GM18508 (cell line): ENCODE measurements around the gene ABCD4.
A peak's percentile ranks its signal among the peaks of the same experiment; 100 is the strongest.
"Not testable (repeated sequence)": the region's sequence is repeated elsewhere in the genome, so short reads cannot be mapped to it uniquely, and the experiment has no call there.

ENCODE experiments used
- ATAC-seq: cut with Tn5 transposase; IDR thresholded peaks from one replicate; pipeline ENCODE4 v1.9.1; 2021; ENCODE audit warnings: moderate number of reproducible peaks; ENCODE audit not compliant: insufficient read depth, unreplicated experiment

The ABCD4 gene

GRCh38 chr14:74302634-74303569 is at the start of gene ABCD4:
TSS of gene ABCD4 (minus strand) at chr14:74302934. CDS start at chr14:74302912, 22 bp downstream.
- ATAC-seq, result peak; percentile 76

GRCh38 chr14:74350928-74351323 is 48.2 kb upstream of the ABCD4 start:
- no peak for ATAC-seq

- no peak for ATAC-seq
Observed at GRCh38 chr14:74350211-74350927, 47.6 kb upstream of the ABCD4 start.

GRCh38 chr14:74349757-74350156 is 47.0 kb upstream of the ABCD4 start:
- no peak for ATAC-seq

GRCh38 chr14:74348735-74349463 is 46.2 kb upstream of the ABCD4 start:
- ATAC-seq, result no peak

- ATAC-seq, result no peak
Observed at GRCh38 chr14:74348241-74348734, 45.6 kb upstream of the ABCD4 start, which contains the start of gene VRTN. TSS of gene VRTN (plus strand) at chr14:74348471. CDS start at chr14:74356784, 8,313 bp downstream.

- ATAC-seq, result no peak
Observed at GRCh38 chr14:74347795-74348100, 45.0 kb upstream of the ABCD4 start.

GRCh38 chr14:74347097-74347794 is 44.5 kb upstream of the ABCD4 start:
- ATAC-seq, result no peak

- ATAC-seq, result no peak
Observed at GRCh38 chr14:74346341-74346740, 43.6 kb upstream of the ABCD4 start.

GRCh38 chr14:74333909-74334308 is 31.2 kb upstream of the ABCD4 start:
- ATAC-seq, result no peak

- not testable (repeated sequence) for ATAC-seq
Observed at GRCh38 chr14:74329950-74330552, 27.3 kb upstream of the ABCD4 start.

GRCh38 chr14:74326369-74327152 is 23.8 kb upstream of the ABCD4 start:
- no peak for ATAC-seq

GRCh38 chr14:74325446-74325845 is 22.7 kb upstream of the ABCD4 start:
- no peak for ATAC-seq

GRCh38 chr14:74324931-74325361 is 22.2 kb upstream of the ABCD4 start:
- no peak for ATAC-seq

- ATAC-seq, result no peak
Observed at GRCh38 chr14:74314576-74314975, 11.8 kb upstream of the ABCD4 start.

GRCh38 chr14:74313601-74314000 is 10.9 kb upstream of the ABCD4 start:
- no peak for ATAC-seq

GRCh38 chr14:74312161-74312560 is 9.4 kb upstream of the ABCD4 start:
- ATAC-seq, result no peak

- no peak for ATAC-seq
Observed at GRCh38 chr14:74309125-74310022, 6.6 kb upstream of the ABCD4 start.
